Measurements from ENCODE around the gene OBSL1.
A peak's percentile ranks its signal among the peaks of the same experiment; 100 is the strongest.

OBSL1 gene

DNA sequence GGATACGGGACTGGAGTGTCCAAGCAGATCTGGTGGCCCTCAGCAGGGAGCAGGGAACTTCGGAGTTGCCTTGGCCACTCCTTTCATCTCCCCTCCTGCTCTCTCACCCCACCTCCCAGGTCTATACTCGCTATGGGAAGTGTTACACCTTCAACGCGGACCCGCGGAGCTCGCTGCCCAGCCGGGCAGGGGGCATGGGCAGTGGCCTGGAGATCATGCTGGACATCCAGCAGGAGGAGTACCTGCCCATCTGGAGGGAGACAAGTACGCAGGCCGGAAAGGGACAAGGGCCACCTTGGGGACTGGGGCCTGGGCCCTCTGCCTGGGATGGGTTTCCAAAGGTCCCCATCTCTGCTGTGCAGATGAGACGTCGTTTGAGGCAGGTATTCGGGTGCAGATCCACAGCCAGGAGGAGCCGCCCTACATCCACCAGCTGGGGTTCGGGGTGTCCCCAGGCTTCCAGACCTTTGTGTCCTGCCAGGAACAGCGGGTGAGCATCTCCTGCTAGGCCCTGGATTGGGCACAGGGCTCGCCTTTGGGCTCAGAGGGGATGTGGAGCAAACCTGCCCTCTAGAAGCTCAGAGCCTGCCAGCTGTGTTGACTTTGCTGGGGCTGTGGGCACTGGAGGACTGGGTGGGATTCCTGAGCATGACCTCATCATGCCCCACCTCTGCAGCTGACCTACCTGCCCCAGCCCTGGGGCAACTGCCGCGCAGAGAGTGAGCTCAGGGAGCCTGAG lies 39.5 kb downstream of the OBSL1 start:
- no peak for DNase-seq (ENCODE audit: low spot score)

DNA sequence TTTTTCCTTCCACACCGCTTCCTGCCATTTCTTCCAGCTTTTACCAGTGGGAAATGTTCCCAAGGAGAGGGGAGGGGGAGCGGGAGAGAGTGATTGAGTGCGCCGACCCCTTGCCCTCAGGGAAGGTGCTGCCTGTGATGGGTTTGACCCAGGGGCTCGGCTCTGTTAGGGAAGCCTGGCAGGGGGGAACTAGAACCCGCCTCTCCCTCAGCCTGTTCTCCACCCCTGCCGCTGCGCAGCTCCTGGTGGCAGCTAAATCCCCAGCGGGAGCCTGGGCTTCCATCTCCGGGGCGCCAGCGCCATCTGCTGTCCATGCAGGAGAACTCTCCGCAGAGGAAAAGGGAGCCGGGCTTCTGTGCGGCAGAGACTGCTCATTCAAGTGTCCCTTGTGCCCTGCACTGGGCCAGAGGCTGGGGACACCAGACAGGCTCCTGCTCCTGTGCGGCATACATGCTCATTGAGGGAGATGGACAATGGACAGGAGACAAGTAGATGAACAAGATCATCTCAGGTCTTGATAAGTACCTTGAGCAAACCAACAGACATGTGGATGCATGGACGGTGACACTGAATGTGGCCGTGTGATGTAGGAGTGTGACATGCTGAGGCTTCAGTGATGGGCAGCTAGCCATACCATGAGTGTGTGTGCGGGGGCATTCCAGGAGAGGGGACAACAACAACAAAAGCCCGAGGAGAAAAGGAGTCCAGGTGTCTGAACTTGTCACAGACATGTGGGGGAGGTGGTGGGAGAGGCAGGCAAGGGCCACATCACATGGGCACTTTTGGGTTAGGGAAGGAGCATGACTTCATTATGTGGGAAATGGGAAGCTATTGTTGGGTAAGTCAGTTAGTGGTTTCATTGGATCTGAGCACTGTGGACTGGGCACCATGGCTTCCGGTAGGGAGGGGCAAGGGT lies 41.0 kb downstream of the OBSL1 start:
- peak; percentile 91 for DNase-seq (ENCODE audit: low spot score)

DNA sequence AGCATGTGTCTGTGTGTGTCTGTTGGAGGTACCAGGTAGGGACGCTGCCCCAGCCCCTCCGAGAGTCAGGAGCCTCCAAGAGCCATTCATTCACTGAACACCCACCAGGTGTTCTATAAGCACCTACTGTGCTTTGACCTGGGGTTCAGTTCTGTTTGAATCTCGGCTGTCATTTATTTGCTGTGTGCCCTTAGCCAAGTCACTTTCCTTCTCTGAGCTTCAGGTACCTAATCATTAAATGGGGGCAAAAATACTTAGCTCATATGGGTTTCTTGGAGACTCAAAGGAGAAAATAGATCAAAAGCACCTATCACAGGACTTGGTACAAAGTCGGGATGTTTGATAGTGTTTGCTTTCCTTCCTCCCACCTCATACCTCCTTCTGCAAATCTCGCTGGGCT lies 43.9 kb downstream of the OBSL1 start:
- DNase-seq (ENCODE audit: low spot score), result no peak

DNA sequence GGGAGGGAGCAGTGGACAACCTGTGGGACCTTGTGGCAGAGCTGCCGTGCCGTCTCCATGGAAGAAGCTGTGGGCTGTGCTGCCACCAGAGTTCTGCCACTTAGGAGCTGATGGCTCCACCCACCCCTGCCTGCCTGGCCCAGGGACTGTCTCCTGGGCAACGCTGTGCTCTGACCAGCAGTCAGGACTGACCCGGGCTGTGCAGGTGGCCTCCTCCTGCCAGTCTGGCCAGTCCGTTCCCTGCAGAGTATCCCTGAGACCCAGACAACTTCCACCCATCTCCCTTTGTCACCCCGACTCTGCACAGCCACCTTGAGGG lies 44.3 kb downstream of the OBSL1 start:
- no peak for DNase-seq (ENCODE audit: low spot score)

DNA sequence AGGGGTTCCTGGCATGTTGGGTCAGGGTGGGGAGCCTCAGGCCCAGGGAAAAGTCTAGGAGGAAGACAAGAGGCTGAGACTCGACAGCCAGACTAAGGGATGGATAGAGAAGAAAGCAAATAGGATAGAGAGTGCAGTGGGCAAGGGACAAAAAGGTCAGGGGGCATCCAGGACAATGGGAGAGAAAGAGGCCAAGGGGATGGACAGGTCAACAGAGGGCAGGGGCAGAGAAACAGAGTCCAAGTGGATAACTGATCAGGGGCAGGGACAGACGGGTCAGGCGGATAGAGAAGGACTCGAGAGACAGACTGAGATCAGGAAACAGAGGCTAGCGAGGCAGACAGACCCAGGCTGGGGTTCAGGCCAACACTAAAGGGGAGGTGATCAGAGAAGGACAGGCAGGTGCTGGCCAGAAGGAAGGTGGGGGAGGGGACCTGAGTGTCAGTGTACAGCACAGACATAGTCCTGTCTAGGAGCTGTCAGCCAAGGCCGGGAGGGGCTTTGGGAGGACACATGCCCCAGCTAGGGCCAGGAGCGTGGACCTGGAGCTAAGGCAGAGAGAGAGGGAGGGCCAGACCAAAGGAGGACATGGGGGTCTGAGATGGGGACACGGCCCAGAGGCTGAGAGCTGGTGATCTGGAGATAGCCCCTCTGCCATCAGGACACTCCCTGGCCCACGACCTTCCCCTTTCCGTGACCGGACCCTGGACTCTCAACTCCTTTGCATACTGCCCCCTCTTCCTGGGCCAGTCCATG lies 44.8 kb downstream of the OBSL1 start:
- DNase-seq (ENCODE audit: low spot score), result no peak

DNA sequence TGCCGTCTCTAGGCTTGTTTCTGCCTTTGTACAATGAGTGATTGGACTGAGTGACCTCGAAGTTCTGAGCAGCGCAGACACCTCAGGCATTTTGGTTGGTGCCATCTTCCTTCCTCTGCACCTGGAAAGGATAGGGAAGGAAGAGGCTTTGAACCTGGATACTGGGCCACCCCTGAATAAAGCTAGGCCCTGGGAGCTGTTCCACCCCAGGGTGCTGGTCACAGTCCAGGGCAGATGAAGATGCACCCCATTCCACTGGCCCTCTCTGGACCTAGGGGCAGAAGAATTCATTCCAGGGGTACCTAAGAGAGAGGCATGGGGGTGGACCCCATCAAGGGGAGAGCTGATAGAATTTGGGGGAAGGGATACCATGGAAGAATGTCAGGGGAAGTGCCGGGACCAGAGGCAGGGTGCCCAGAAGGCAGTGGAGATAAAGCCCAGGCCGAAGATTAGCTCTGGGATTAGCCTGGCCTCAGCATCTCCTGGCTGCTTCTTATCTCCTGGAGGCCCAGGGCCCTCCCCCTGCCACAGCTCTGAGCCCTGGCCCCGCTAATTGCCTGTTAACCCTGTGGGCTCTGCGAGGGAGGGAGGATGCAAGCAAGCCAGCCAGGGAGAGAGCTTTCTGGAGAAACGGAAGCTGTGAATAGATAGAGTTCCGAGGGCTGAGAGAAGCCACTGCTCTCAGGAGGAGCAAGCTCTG lies 45.7 kb downstream of the OBSL1 start:
- DNase-seq (ENCODE audit: low spot score), result no peak

DNA sequence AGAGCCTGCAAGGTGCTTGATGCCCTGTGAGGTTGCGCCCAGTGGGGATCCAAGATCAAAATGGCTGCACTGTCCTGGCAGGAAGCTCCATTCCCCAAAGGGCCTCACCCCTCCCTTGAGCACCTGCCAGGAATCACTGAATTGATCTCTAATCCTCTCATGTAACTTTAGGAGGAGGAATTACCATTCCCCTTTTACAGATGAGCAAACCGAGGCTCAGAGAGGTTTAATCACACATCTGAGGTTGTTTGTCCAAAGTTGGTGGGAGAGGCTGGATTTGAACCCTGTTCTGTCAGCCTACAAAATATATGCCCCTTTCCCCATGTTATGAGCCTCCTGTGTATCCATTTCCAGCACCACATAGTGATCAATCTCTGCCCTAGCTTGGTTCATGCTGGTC lies 46.5 kb downstream of the OBSL1 start:
- no peak for DNase-seq (ENCODE audit: low spot score)

DNA sequence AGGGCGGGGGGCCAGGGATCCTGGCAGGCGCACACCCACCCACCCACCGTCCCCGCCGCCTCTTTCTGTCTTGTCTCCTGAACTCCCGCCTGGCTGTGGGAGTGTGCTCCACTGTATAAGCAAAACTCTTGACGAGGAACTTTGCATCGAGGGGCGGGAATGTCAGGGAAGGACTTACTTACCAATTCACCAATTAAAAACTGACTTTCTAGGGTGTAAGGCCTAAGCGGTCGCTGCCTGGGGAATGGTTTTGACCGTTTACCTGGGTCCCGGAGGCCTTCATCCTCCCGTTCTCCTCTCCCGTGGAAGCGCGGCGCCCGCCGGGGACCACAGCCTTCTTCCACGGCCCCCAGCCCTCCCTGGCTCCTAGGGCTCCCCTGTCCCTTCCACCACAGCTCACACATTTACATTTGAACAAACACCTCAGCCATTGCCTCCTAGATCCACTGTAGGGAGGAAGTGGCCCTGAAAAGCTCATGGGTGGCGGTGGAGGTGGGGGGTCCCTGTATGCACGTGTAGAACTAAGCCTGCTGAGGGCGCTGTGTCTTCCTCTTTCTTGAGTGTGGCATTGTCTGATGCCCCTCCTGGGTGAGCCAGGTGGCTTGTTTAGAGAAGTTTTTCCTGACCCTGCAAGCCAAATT lies 48.2 kb downstream of the OBSL1 start:
- no peak for DNase-seq (ENCODE audit: low spot score)

DNA sequence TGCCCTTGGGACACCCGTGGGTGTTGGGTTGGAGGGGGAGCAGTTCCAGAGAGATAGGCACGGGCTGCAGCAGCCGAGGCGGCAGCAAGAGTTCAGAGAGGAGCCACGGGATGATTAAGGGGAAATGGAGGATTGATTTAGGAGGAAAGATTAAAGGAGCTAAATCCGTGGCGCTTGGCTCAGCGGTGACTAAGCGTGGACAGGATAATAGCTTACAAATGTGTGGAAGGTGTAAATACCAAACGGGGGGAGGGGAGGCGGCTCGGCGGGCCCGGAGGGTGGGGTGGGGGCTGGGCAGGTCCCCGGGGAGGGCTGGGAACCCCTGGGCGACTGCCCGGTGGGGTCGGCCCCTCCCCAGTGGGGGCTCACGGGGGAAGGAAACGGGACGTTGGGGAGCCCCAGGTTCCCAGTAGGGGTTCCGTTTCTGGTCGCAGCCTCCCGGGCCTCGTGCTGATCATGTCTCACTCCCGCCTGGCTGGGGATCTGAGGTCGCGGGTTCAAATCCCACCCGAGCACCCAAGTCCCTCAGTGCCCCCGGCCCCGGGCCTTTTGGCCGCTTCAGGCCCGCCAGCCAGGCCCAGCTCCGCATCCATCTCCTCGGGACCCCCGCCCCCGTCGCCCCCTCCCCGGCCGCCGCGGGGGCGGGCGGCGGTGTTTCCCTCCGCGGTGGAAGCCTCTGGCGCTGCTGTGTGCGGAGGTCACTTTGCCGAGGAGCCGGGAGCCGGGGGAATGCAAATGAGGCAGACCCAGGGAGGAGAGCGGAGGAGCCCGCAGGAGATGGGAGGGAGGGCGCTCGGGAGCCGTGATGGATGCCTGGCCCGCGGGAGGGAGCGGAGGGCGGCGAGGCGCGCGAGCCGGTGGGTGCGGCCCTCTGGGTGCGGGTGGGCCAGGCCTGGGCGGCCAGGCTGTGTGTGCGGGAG lies 49.0 kb downstream of the OBSL1 start:
- DNase-seq (ENCODE audit: low spot score), result no peak

DNA sequence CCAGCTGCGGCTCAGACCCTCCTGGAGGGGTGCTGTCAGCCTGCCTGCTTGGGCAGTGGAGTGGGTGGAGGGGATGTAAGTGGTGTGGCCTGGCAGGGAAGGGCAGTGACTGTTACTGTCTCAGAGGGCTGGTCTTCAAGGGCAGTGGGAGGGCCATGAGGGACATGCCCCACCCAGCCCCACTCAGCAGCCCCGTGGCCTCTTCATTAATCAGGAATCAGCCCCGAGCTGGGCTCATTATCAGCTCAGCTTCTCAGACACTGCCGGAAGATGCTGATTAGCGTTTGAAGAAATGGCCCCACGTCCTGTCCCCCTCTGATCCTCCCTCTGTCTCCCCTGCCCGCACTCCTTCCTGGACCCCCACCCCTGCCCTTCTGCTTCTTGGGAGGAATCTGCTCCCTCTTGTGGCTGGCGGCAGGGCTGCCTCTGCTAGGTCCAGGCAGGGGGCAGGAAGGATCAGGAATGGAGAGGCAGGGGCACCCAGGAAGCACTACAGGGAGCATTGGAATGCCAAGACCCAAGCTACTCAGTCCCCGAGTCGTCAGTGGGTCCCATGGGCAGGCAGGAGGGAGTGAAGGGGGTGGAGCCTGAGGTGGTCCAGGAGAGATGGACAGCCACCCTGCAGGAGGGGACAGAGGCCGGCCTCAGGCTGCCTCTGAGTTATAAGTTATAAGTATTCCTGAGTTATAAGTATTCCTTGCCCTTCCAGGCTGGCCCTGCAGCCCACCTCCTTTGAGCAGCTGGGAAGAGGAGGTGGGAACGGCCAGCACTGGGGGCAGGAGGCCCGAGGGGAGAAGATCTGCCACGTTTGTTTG lies 50.1 kb downstream of the OBSL1 start:
- no peak for DNase-seq (ENCODE audit: low spot score)

DNA sequence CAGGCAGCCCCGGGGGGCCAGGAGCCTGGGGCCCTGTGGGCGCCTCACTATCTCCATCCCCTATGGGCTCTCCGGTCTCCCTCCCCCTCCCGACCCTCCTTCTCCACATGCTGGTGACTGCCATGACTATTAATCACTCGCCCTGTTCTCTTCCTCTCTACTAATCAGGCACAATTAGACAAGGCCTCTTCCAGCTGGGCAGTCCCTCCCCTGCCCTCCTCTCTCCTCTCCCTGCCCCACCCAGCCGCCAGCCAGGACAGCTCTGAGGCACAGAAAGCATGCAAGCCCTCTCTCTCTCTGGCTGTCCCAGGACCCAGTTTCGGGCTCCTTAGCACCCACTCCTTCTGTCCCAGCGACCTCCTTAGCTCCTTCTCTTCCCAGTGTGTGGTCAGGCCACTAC lies 51.3 kb downstream of the OBSL1 start:
- no peak for DNase-seq (ENCODE audit: low spot score)

DNA sequence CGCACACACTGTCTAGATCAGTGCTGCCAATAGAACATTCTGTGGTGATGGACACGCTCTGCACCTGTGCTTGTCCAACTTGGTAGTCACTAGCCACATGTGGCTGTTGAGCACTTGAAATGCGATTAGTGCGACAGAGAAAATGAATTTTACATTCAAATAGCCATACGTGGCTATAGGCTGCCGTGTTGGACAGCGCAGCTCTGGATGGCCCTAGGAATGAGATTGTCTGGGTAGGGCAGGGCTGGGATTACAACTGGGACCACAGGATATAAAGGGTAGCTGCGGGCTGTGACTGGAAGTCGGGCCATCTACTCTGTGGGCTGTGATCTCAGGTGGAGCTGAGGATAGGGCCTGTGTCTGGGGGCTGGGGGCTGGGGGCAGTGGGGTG lies 51.8 kb downstream of the OBSL1 start:
- no peak for DNase-seq (ENCODE audit: low spot score)

DNA sequence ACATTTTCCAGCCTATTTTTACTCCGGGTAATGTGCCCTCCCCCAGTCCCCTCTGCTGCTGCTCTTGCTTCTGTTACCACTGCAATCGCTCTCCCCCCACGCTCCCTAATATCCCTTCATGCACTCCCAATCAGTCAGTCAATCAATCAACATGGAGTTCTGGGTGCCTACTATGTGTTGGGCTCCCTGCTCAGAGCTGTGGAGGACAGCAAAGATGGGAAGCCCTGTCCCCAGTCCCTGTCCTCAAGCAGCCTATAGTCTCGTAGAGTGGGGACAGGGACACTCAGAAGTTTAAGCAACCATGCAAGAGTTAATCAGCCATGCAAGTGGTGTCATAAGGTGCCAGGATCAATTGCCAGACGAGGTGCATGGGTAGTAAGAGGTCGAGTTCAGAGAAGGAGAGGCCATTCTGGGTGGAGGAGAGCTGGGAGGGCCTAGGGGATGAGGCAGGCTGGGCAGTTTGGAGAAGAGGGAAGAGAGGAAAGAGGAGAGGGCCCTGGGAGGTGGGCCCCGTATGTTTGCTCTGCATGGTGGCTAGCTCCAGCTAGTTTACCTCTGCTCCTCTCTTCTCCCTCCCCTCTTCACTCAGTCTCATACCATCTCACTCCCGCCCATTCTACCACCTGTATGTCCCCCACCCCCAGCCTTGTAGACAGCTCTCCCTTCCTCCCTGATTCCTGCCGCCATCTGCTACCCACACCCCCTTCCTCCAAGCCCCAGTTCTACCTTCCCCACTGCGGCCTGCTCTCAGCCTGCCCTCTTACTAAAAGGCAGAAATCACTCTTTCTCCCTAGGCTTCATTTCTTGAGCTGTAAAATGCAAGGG lies 53.2 kb downstream of the OBSL1 start:
- no peak for DNase-seq (ENCODE audit: low spot score)

DNA sequence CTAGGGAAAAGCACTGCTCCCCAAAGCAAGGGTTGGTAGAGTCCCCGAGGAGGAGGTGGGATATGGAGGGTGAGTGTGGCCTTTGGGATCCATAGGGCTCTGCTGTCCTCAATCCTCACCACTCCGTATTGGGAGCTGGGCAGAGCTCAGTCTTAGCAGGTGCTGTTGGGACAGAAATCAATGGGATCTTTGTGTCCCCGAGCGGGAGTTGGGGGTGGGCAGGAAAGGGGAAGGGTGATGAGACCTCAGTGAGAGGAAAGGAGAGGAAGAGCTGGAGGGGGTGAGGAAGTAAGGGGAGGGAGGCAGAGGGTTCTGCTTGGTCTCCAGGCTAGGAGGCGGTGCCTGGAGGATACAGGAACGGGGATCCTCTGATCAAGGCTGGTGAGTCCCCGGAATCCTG lies 54.5 kb downstream of the OBSL1 start:
- DNase-seq (ENCODE audit: low spot score), result no peak

DNA sequence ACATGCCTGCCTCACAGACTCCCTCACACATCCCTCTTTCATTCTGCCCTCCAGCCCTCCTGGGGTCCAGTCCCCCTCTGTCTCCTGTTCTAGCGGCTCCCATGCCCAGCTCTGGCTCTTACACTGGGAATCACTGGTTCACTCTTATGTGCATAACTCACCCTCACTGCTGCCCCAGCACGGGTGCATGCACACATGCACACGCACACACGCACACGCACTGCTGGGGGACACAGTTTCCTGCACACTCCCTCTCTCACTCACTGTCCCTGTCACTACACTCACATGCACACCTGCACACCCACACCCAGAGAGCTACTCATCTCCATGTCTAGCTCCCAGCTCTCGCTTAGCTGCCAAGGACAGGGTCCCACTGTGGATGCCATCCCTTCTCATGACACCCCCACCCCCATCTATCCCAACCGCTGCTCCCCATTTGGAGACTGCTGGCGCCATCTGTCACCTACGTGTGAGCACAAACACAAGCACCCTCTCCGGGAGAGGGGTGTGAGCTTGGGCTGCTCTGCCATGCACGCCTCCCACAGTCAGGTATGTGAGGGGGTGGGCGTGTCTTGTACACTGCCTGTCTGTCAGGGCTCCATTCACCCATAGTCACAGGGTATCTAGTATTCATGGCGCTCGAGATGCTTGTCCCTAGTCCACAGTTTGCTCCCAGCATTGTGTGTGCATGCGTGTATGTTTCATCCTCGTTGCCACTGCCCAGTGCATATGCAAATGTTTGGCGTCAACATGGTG lies 55.3 kb downstream of the OBSL1 start:
- DNase-seq (ENCODE audit: low spot score), result no peak

DNA sequence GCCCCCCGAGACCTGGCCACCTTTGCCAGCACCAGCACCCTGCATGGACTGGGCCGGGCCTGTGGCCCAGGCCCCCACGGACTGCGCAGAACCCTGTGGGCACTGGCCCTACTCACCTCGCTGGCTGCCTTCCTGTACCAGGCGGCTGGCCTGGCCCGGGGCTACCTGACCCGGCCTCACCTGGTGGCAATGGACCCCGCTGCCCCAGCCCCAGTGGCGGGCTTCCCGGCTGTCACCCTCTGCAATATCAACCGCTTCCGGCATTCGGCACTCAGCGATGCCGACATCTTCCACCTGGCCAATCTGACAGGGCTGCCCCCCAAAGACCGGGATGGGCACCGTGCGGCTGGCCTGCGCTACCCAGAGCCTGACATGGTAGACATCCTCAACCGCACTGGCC lies 56.5 kb downstream of the OBSL1 start:
- no peak for DNase-seq (ENCODE audit: low spot score)

DNA sequence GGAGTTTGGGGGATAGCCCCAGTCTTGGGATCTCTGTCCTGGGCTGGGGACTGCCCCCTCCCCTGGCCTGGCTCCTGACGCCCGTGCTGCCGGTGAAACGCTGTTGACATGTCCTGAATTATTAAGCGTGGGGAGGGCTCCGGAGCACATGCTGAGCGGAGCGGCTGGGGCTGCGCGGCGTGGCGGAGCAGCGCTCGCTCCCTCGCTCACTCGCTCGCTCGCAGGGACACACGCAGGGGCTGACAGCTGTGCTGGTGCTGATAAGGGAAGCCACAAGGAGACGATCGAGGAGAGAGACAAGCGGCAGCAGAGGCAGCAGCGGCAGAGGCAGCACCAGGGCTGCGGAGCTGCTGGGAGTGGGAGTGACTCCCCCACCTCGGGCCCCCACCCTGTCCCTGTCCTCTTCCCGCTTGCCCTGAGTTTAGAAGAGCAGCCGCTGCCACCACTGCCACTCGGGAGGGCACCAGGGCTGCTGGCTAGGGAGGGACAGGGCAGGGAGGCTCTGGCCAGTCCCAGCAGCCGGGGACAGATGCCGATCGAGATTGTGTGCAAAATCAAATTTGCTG lies 57.1 kb downstream of the OBSL1 start, which contains the start of gene ASIC4:
ASIC4 (plus strand) TSS at position 287 of the 566 bp plus-strand sequence; CDS start at position 530, 243 bp downstream.
- DNase-seq (ENCODE audit: low spot score), result no peak

DNA sequence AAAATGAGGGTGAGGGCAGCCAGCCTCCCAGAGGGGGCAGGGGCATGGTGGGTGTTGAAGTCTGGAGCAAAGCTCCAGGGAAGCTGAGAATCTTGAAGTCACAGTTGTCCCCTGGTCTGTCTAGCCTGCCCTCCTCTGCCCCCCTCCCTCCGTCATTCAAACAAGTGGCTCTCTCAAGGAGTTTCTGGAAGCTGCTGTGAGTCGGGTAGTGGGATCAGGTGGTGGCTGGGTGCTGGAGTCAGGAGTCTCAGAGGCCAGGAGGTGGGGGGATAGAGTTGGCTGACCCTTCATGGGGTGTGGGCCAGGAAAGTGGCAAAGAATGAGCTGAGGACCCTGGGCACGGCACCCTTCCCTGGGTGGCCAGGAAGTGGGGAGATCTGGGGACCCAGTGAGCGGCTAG lies 57.6 kb downstream of the OBSL1 start:
- no peak for DNase-seq (ENCODE audit: low spot score)

Measured in left forelimb (tissue), 1 donor.